Activated CD4-positive, alpha-beta T cell treated with anti-CD3 and anti-CD28 coated beads for 4 hours (primary cell): Measurements from ENCODE around the gene MTHFR.

ENCODE experiments used
- DNase-seq, 2 donors: peaks; one replicate each; pipeline ENCODE4 v3.0.0-alpha.2; 2020

MTHFR gene

DNA sequence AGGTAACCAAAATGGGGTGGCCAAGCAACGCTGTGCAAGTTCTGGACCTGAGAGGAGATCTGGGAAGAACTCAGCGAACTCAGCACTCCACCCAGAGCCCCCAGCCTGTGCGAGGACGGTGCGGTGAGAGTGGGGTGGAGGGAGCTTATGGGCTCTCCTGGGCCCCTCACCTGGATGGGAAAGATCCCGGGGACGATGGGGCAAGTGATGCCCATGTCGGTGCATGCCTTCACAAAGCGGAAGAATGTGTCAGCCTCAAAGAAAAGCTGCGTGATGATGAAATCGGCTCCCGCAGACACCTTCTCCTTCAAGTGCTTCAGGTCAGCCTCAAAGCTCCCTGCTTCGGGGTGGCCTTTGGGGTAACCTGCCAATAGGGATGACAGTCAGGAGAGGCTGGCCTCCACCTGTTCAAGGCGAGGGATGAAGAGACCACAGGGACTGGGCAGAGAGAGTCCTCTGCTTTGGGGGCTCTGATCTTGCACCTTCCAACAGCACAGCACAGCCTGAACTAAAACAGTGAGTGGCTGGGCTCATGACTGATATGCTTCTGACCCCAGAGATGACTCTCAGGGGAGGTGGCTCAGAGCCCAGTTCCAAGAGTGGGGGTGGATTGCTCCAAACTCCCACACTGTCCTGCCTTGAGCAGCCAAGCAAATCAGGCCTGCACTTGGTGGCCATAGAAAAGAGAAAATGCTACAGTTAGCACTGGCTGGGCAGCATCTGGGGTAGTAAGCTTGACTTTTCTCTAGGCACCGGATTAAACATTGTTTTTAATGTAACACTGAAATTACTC, 9.5 kb downstream of the MTHFR start:
- DNase-seq: no peak

- no peak for DNase-seq
Observed at GRCh38 chr1:11795238-11795890, 10.4 kb downstream of the MTHFR start.

- DNase-seq: no peak
Observed at GRCh38 chr1:11794446-11795237, 11.1 kb downstream of the MTHFR start.

DNA sequence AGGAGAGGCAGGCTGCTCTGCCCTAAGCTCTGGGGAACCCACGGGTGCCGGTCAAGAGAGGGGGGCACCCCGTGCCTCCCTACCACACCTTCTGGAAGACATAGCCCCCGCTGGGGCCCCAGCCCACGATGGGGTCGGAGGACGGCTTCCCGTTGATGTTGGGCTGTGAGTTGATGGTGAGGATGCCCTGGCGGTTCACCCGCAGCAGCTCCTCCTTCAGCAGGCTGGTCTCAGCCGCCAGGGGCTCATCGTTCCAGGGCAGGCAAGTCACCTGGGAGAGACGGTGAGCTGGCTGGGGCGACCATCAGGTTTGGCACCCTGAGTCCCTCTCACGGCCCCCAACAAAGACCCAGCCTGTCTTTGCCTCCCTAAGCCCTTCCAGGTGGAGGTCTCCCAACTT, 11.9 kb downstream of the MTHFR start:
- DNase-seq: no peak

DNA sequence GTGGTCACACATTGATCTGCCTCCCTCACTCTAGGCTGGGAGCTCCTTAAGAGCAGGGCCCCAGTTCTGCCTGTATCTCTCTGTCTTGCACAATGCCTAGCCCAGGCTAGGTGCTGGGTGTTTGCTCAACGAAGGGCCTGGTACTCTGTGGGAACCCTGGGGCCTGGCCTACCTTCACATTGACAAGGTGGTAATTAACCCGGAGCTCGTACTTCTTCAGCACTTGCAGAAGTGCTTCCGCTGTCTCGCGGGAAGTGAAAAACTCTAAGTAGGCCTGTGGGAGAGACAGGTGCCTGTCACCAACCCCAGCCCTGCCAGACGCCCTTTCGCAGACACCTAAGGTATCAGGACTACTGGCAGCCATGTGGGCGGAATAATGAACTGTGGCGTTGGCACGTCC, 13.7 kb downstream of the MTHFR start:
- DNase-seq: no peak

DNA sequence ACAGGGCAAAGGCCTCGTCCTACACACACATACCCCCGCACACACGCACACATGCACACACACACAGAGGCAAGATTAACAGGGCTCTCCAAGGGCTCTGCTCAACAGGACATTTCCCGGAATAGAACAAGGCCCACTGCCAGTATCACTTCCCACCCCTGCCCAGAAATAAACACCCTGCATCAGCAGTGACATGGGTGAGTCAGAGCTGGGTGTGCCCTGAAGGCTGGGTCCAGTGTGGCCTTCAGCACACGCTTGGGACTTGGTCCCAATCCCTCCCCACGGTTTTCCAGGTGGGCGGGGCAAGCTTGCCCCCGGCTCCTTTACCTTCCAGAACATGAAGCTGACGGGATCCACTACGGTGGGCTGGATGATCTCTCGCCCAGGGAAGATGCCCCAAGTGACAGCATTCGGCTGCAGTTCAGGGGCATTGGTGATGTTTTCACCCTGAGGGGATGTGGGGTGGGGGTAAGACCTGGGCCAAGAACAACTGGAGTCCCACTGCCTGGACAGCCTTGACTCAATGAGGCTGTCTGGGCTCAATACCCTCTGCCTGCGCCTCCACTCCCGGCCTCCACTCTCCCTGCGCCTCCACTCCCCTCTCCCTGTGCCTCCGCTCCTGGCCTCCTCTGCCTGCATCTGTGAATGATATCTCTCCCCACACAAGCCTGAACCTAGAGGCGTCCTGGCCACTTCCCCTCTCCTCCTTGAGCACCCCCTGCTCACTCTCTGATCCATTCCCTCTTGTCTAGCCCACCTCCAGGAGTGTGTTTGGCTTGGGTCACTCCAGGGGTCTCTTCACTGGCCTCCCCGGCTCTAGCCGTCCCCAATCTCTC, 14.7 kb downstream of the MTHFR start:
- no peak for DNase-seq

DNA sequence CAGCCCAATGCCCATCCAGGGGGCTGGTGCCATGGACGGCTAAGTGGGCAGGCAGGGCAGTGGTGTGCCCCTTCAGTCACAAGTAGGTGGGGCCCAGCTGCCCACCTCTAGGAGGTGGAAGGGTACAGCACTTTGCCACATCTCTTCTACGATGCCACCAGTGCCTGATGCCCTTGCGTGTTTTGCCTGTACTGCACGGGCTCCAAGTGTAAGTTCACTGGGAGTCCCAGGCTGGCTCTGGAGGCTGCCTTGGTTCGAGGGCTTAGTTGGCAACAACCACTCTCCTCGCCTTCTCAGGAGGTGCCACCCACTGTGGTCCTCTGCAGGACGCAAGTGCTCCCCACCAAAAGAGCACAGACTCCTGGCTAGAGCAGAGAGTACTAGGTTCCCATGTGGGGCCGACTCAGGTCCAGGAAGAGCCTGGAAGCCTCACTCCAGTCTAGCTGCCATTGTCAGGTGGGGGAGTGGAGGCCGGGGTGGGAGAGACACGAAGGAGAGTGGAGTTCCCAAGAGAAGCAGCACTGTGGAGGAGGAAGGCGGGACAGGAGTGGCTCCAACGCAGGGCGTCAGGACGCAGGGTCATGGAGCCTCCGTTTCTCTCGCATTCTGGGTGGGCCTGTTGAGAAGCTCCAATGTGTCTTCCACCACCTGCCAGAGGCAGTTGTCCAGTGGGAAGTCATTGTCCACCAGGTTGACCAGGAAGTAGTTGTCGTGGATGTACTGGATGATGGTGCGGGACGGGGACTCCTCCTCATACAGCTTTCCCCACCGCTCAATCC, 15.5 kb downstream of the MTHFR start:
- no peak for DNase-seq

DNA sequence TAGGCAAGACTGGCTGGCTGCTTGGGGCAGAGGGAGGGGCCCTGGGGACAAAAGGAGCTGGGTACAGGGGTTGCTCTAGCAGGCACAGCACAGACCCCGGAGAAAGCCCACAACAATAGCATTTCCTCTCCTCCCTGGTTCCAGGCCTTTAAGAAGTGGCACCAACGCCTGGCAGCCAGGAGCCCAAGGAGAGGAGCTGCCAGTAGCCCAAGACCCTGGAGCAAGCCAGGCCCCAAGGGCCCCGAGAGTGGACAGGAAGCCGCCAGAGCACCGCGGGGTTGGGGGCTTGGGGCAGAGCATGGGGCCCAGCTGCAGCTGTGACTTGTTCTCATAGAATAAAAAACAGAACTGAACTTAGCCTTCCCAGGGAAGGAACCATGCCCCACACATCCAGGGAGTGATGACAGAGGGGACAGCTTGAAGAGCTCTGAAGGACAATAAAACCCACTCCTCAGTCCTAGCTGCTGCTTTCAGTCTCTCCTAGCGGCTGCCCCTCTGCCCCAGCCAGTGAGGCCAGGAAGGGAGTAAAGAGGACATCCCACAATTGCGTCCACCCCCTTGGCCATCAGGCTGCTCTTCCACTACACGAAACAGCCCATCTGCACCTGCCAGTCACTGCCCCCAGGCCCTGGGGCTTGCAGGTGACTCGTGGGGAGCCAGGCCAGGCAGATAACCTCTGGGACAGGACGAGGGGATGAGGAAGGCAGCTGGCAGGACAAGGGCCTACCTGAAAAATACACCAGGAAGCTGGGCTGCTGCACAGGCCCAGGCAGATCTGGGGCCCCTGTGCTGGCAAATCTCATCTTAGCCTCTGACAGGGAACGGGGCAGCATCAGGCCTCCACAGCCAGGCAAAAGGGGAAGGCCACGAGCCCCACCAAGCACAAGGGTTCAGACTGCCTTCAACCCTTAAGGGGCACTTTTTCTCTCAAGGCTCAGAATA, 16.4 kb downstream of the MTHFR start:
- no peak for DNase-seq

DNA sequence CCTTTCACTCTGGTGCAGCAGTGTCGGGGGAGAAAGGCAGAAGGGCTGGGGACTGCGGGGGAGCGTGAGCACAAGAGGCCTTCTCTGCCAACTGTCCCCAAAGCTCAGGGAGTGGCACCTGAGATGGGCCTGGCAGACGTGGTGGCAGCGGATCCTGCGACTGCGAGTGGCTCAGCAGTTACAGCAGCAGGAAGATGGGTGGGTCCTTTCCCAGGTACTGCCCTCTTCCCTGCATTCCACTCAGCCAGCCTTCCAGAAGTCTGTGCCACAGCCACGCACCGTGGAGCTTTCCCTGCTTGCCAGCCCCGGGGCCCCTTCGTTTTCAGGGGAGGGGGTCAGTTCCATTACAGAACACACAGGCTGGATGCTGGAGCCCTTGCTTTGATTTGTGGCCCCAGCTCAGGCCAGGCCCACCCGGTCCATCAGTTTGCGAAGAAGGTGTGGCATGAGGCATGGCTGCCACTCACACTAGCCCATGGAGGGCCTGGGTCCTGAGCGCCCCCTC, 17.2 kb downstream of the MTHFR start:
- DNase-seq: no peak

DNA sequence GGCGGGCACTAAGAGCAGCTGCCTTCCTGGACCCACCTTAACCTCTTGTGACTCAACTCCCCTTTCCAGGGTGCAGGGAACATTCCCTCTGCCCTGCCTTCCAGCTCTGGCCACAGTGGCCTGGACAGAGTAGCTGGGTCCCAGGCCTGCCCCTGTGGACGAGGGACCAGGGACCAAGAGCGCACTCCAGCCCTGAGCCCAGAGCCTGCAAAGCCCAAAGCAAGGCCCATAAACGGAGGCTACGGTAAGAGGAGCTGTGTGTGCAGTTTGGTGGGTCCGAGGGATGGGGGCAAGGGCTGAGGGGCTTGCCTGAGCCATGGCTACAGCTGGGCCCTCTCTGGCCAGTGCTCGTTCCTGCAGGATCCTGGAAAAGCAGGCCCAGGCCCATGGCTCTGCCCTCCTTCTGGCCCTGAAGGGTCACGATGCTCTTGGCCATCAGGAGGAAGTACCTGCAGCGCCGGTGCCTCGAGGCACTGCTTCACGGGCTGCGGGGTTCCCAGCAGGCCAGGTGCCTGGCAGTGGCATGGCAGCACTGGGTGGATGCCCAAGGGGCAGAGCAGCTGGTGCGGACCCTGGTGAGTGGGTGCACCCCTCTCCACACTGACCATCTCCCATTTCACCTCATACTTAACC, 17.8 kb downstream of the MTHFR start:
- DNase-seq: no peak

DNA sequence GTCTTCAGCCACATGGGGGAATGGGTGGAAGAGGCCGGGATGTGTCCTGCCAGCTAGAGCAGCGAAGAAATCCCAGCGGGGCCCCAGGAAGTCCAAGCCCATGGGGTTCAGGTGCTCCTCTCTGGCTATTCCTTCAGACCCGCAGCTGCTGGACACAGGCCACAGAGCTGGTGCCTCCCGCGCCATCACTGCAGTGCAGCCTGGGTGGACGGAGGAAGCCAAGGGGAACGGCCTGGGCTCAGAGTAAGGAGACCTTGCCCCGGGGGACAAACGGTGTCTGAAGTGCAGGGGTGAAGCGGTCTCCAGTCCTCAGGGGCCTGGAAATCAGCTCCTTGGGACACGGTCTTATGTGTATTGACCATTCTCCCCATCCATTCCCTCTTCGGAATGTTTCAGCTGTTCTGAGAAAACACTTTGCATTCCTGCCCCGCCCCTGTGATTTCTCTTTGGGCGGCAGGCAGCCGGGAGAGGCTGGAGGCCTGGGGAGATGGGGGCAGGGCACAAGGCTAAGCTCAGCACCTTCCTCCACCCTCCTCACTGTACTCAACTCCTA, 18.4 kb downstream of the MTHFR start:
- DNase-seq: no peak

GRCh38 chr1:11786168-11786567, 19.6 kb downstream of the MTHFR start:
- DNase-seq: no peak

DNA sequence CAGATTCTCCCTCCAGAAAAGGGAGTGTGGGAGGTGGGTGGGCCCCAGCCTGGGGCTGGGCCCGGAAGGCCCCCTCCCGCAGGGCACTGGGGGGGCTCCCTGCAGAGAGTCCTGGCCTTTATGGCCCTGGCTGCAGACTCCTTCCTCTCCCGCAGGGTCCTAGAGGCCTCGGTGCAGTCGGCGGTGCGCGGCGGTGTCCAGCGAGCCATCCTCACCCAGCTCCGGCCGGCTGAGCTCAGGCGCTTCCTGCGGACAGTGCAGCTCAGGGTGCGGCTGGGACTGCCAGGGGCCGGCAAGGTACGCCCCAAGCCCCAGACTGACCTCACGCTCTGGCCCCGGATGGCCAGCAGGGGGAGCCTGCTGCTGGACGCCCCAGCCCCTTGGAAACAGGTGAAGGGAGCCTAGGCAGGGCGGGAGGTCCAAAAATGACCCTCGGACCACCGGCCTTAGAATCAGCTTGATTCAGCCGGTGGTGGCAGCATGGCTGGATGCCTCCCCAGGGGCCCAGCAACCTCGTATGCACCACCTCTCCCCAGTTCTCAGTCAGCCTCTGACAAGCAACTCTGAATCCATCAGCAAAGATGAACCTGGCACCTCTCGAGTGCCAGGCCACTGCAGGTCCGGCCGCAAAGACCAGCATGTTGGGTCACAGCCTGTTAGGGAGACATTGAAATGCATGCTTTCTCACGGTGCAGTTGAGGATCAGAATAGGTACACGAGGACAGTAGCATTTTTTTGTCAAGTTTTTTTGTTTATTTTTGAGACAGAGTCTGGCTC, 20.6 kb downstream of the MTHFR start:
- peak; percentile 24 to 29 for DNase-seq

- DNase-seq: no peak
Observed at GRCh38 chr1:11784256-11784992, 21.3 kb downstream of the MTHFR start.

DNA sequence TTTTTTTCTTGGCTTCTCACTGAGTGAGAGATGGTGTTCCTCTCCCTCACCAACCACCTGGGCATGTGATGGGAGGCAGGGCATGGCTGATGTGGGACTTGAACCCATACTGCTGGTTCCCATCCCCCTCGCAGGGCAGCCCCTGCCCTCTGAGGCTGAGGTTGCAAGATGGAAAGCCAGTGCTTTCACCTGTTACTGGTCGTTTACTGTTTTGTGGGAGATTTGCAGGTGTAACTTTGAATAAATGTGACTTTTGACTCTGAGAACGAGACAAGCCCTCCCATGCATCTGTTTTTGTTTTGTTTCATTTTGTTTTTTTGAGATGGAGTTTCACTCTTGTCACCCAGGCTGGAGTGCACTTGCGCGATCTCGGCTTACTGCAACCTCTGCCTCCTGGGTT, 22.2 kb downstream of the MTHFR start:
- DNase-seq: no peak

- no peak for DNase-seq
Observed at GRCh38 chr1:11782127-11782708, 23.5 kb downstream of the MTHFR start.

- no peak for DNase-seq
Observed at GRCh38 chr1:11781297-11781696, 24.5 kb downstream of the MTHFR start.
